HG03442 (cell line): ENCODE measurements around the gene CABP7.
A peak's percentile ranks its signal among the peaks of the same experiment; 100 is the strongest.
"Not testable (repeated sequence)": the region's sequence is repeated elsewhere in the genome, so short reads cannot be mapped to it uniquely, and the experiment has no call there.

Experiments
- ATAC-seq: cut with Tn5 transposase; IDR thresholded peaks from one replicate; pipeline ENCODE4 v1.9.1; 2021; ENCODE audit warnings: mild to moderate bottlenecking, moderate library complexity; ENCODE audit not compliant: unreplicated experiment

CABP7 gene

DNA sequence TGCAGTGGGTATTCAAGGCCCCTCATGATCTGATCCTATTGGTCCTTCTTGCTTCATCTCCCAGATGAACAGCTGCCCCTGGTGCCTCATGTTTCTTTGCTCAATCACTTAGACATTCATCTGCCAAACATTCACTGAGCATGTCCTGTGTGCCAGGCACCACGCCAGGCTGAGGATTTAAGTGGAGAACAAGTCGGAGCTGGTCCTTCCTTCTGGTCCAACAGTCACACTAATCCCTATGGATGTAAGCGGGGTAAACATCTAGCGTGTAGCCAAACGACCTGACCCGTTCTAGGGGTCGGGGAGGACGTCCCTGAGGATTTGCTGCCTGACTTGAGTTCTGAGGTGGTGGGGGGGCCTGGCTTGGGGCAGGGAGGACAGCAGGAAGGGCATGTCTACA lies 25.1 kb downstream of the CABP7 start:
- ATAC-seq: no peak

DNA sequence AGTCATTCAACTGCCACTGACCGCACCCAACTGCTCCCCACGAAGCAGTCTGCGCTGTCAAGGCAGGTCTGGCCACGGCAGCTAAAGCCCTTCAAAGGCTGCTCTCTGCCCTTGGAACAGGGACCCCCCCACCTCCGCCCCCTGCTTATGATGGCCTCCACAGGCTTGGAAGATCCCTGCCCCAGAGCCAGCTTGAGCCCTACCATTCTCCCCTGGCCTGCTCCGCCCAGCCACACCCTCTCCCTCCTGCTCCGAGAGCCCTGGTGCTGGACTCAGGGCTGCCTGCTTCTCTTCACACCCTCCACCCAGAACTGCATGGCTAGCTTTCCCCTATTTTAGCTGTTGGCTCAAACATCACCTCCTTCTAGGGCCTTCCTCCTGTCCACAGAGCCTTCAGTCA lies 28.0 kb downstream of the CABP7 start:
- ATAC-seq: no peak

DNA sequence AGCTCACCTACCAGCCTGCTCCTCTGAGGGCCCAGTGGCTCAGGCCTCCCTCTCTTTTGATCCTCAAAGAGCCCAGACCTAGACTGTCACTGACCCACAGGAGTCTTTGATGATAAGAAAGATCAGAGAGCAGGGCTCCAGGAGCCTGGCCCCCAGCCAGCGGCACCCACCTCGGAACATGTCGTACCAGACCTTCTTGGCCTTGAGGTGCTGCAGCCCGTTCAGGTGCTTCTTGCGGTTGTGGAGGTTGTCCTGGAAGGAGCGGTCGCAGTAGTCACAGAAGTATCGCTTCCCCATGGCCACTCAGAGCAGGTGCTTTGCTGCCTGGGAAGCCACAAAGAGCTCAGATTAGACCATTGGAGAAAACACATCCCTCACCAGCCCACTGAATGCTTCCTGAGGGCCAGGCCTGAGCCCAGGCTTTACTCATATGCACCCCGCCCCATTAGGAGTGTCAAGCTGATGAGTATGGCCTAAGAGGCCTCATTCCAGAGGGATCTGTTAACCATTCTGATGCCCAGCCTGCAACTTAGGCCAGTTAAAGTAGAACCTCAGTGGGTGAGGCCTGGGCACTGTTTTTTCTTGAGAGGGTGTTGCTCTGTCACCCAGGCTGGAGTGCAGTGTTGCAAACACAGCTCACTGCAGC lies 28.6 kb downstream of the CABP7 start:
- ATAC-seq: no peak

DNA sequence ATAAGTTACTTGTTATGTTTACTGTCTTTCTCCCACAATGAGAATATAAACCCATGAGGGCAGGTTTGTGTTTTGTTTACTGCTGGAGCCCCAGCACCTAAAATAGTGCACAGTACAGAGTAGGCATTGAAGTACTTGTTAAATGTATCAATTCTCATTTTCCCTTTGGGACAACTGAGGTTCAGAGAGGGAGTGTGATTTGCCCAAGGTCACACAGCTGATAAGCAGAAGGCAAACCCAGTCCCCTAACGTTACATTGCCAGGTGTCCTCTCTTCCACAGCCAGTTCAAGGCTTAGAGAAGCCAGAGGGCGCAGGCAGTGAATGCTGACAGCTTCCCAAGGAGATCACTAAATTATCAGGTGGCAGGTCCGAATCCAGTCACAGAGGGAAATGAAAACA lies 30.2 kb downstream of the CABP7 start:
- no peak for ATAC-seq

DNA sequence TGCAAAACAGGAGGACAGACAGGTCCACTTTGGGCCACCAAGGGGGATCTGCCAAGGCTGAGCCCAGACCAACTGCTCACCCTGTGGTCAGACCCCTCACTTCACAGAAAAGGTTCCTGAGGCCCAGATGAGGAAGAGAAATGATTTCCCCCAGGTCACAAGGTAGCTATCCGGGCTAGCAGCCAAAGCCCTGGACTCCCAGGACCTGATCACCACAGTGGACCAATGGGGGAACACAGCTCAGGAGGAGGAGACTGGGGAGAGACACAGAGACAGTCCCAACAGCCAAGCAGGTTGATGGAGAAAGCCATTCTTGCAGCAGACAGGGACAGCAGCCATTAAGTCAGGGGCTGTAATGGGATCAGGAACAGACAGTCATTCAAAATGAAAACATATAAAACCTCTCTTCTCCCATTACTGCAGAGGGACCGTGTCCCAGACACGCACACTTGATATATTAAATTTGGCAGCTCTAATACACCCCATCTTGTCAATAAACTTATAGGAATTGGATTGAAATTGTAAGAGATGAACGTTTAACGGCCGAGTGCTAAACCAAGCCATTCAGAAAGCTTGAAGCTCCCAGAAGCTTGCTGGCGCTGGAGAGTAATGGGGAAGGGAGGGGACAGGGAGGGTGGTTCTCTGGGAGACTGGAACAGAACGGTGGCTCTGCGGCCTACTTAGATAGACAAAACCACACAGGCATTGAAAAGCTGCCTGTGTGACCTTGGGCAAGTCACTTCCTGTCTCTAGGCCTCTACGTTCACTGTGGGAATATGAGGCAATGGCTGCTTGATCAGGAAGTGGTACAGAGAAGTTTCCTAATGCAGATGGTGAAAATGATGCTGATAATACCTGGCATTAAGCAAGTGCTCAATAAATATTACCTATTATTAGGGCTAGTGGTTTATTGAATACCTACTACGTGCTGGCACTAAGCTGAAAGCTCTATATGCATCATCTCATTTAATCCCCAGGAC lies 31.0 kb downstream of the CABP7 start:
- ATAC-seq: no peak

DNA sequence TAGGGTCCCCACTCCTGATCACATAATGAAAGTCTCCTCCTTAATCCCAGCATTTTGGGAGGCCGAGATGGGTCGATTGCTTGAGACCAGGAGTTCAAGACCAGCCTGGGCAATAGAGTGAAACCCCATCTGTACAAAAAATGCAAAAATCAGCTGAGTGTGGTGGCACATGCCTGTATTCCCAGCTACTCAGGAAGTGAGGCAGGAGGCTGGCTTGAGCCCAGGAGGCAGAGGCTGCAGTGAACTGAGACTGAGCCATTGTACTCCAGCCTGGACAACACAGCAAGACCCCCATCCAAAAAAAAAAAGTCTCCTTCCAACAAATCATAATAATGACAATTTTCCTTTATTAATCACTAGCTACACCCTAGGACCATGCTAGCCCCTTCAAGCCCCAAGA lies 31.9 kb downstream of the CABP7 start:
- no peak for ATAC-seq

DNA sequence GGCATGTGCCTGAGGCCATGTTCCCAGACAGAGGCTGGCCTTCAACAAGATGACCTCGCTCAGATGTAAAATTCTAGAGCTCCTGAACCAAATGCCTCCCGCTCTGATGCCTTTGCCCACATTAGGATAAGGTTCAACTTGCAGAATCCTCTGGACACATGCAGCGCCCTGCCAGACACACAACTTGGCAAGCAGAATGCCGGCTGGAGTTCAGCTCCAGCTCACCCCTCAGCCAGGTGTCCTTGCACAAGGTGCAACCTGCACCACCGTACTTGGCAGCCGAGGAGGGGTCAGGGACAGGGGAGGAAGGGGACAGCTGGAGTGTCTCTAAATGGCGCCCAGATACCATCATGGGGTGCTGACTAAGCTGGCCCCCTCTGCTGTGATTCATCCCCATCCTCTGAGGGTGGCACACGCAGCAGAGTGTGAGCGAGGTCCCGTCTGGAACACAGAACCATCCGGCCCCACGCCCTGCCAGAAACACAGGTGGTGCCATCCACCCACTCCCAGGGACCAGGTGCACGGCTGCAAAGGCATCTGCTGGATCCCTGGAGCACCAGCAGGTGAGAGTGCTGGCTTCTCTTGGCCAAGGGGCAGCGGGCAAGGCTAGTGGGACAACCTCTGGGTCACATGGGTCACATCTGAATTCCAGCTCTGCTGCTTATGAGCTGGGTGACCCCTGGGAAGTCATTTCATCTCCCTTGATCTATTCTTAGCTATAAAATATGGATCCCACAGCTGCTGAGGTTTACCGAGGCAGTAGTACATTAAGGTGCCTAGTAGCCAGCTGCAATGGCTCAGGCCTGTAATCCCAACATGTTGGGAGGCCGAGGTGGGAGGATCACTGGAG lies 34.2 kb downstream of the CABP7 start:
- ATAC-seq: no peak

DNA sequence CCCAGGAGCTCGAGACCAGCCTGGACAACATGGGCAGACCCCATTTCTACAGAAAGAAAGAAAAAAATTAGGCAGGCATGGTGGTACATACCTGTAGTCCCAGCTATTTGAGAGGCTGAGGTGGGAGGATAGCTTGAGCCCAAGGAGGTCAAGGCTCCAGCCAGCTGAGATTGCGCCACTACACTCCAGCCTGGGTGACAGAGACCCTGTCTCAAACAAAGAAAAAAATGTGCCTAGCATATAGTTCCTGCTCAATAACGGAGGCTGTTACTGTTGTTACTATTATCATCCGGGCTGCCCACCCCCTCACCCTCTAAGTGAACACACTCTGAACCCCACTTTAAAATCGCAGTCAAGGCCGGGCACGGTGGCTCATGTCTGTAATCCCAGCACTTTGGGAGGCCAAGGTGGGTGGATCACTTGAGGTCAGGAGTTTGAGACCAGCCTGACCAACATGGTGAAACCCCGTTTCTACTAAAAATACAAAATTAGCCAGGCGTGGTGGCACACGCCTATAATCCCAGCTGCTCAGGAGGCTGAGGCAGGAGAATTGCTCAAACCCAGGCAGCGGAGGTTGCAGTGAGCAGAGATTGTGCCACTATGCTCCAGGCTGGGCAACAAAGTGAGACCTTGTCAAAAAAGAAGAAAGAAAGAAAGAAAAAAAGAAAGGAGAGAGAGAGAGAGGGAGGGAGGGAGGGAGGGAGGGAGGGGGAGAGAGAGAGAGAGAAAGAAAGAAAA lies 35.0 kb downstream of the CABP7 start:
- not testable (repeated sequence) for ATAC-seq

DNA sequence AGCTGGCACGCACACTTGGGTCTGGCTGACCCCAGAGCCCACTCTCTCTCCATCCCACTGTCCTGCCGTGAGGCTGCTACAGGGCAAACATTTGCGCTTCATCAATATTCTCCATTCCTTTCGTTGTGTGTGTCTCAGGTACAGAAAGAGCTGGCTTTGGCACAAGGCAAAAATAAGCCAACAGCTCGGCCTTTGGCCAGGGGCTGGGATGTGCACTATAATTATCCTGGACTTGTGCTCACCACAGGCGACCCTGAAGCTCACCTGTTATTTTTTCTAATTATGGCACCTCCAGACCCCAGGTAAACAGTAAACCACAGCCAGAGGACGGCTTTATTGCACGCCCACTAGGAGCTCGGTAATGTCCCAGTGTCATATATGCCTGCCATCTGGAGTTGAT lies 36.1 kb downstream of the CABP7 start:
- ATAC-seq: no peak

DNA sequence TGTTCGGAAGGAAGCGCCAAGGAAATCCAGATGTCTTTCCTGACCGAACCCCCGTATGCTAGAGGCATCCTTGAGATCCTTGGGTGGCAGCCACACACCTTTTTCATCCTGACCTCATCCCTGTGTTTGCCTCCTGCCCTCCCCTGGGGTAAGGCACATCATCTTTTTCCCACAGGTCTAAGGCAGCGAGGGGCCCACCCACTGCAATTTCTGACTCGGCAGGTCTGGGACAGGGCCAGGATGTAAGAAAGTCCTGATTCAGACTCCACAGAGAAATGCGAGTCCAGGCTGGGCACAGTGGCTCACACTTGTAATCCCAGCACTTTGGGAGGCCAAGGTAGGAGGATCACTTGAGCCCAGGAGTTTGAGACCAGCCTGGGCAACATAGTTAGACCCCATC lies 36.5 kb downstream of the CABP7 start:
- no peak for ATAC-seq

DNA sequence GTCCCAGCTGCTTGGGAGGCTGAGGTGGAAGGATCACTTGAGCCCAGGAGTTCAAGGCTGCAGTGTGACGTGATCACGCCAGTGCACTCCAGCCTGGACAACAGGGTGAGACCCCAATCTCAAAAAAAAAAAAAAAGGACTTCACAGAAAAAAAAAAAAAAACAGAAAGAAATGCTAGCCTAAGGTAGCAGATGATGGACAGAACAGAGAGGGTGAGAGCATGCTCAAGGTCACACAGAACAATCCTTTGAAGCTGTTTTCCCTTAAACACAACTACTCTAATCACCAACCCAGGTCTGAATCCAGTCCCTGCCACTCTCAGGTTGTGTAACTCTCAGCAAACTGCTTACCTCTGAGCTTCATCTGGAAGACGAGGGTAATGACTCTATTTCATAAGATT lies 37.3 kb downstream of the CABP7 start:
- no peak for ATAC-seq

DNA sequence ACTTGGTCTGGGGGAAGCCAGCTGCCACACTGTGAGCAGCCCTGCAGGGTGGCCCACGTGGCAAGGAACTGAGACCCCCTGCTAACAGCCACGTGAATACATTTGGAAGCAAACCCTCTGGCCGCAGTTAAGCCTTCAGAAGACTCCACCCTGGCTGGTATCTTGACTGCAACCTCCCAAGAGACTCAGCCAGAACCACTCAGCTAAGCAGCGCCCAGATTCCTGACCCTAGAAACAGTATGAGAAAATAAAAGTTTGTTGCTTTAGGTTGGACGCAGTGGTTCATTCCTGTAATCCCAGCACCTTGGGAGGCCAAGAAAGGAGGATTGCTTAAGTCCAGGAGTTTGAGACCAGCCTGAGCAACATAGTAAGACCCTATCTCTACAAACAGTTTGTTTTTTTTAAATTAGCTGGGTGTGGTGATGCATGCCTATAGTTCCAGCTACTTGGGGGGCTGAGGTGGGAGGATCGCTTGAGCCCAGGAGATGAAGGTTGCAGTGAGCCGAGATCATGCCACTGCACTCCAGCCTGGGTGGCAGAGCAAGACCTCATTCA lies 38.3 kb downstream of the CABP7 start:
- no peak for ATAC-seq

DNA sequence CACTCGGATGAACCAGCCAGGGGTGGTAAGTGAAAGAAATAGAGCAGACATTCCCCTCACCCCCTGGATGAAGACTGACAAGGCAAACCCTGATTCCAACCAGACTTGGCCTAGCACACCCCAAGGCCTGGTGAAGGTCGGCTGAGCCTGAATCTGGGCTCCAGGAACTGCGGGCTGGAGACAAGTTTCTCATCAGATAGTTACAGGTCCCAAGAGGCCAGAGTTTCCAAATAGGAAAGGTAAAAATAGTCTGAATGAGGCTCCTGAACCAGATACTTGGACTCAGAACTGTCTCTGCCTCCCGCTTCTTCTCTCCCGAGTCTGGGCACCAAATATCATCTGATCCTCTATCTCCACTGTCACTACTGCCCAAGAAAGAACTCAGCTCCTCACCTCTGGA lies 39.2 kb downstream of the CABP7 start:
- ATAC-seq: no peak

DNA sequence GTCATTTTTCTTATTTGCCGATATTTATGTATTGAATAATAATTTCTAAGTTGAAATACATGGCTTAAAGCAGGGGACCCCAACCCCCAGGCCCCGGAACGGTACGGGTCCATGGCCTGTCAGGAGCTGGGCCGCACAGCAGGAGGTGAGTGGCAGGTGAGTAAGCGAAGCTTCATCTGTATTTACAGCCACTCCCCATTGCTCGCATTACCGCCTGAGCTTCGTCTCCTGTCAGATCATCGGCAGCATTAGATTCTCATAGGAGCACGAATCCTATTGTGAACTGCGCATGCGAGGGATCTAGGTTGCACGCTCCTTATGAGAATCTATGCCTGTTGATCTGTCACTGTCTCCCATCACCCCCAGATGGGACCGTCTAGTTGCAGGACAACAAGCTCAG lies 42.5 kb downstream of the CABP7 start:
- ATAC-seq: no peak

DNA sequence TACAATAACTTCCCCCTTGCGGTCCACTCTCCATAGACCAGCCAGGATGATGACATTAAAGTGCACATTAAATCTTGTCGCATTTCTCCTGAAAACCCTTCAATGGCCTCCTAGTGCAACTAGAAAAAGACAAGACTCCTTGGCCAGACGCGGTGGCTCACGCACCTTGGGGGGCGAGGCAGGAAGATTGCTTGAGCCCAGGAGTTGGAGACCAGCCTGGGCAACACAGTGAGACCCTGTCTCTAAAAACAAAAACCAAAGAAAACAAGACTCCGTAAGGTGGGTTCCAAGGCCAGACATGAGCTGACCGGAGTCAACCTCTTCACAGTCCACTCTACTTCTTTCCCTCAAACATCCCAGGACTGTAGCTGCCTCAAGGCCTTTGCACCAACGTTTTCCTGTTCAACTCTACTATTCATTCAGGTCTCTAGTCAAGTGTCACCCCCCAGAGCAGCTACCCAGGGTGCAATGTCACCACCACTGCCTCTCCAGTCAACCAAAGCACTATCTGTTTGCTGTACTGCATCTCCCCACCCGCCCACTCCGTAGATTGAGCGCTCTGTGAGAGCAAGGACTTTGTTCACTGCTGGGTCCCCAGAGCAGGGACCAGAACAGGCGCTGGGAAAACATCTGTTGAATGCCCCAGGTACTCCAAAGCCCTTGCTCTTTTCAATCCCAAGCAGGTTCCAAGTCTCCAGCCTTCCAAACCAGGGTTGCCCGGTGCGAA lies 46.3 kb downstream of the CABP7 start:
- no peak for ATAC-seq

DNA sequence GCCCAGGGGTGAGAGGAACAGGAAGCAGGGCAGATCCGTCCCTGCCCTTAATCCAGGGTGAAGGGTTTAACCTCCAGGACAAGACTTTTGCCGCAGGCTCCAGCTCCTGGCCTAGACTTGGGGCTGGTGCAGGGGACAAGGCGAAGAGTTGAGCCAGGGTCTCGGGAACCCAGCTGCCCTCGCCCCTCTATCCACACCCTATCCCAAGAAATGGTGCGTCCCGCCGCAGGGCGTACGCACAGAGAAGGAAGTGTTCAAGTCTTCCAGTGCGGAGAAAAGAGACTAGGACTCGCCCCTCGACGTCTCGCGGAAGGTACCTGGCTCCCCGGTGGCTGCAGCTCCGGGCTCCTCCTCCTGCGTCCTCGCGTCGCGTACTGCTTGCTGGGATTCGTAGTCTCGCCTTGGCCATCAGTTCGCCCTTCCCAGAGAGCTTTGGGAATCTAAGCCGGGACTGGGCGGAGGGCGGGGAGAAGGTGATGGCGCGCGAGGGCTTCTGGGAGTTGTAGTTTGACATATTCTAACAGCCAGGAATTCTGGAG lies 46.9 kb downstream of the CABP7 start, which contains the start of gene ZMAT5:
ZMAT5 (minus strand) TSS at position 376 of the 539 bp plus-strand sequence. CDS start 18,463 bp downstream, outside the sequence.
- peak; percentile 87 for ATAC-seq

DNA sequence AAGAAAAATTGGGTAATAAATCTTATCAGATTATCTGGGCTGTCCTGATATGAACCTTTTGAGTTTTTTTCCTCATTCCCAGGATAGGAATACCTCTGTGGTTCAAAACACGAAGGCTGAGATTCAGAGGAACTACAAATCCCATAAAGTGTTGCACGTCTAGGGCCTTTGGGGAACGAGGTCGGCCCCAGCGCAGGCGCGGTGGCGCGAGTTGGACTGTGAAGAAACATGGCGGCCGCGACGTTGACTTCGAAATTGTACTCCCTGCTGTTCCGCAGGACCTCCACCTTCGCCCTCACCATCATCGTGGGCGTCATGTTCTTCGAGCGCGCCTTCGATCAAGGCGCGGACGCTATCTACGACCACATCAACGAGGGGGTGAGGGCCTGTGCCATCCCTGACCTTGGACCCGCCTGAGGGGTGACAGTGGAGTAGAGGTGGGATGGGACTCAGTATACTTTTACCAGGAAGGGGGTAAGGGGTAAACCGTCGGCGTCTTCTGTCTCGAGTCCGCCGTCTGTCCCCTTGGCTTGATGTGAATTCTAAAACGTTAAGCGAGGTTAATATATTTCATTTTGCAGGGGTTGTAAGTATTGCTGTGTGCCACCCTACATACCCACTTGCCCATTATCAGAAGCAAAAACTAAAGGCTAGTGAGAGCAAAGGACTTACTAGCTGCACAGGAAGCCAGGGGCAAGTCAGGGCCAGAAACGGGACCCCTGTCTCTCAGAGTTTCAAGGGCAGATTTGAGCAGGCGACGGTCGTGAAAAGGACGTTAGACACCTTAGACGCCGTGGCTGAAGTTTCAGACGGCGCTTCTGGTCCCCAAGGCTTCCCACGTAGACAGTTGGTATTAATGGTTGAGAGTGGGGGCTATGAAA lies 47.6 kb downstream of the CABP7 start, which contains the start of gene UQCR10:
UQCR10 (plus strand) TSS at position 199 of the 881 bp plus-strand sequence; CDS start at position 229, 30 bp downstream.
- ATAC-seq: peak; percentile 48

DNA sequence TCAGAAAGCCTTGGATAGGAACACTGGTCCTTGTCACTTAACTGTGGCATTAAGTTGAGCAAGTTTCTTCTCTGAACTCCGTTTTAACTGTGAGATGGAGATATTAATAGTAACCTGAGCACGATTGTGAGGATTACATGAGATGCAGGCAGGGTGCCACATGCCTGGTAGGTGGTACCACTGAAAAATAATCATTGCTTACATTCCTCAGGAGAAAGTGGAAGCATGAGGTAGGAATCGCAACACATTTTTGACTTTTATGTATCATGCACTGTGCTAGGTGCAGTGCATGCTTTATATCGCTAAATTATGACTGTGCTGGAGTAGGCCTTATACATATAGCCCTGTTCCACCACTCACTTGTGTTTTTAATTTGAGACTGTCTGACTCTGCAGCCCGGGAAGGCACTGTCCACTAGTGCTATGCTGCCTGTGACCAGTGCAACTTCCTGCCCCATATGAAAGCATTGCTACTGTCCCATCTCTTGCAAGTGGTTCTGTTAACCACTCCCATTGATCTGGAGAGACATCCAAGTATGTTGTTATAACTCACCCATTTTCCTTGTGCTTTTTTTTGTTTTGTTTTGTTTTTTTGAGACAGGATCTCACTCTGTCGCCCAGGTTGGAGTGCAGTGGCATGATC lies 48.4 kb downstream of the CABP7 start:
- ATAC-seq: no peak
